Lung (tissue), 12 donors: ENCODE data around the gene RNASE1. TPM values are rescaled to one million over a fixed set of nuclear protein-coding genes. Genes with fewer than 3 reads are reported as not detected.
A peak's percentile ranks its signal among the peaks of the same experiment; 100 is the strongest.

Experiments
- ATAC-seq: fragments of 200-7000 bp; cut with Tn5 transposase; one replicate; pipeline ENCODE4 v1.9.1; 2020; ENCODE audit warnings: moderate number of reproducible peaks; ENCODE audit not compliant: insufficient read depth, low FRiP score
- DNase-seq, 3 donors: peaks; one replicate each; pipeline ENCODE4 v3.0.0-alpha.2; 2013 to 2017
- H3K27ac ChIP-seq, 2 donors: one replicate each; pipeline ENCODE4 v1.5.1; 2013; ENCODE audit warnings: mild to moderate bottlenecking in 2 of 2, moderate library complexity in 2 of 2, control low read depth in 1 of 2, inconsistent platforms in 1 of 2, low read depth in 1 of 2, low read length in 1 of 2
- H3K27me3 ChIP-seq, 3 donors: one replicate each; pipeline ENCODE4 v1.5.1; 2013; ENCODE audit warnings: low read length in 2 of 3; ENCODE audit not compliant: control insufficient read depth in 3 of 3, insufficient read depth in 3 of 3
- H3K36me3 ChIP-seq, 4 donors: one replicate each; pipeline ENCODE4 v1.5.1; 2013; ENCODE audit warnings: low read length in 4 of 4, mild to moderate bottlenecking in 1 of 4, moderate library complexity in 1 of 4; ENCODE audit not compliant: control insufficient read depth in 4 of 4, insufficient read depth in 4 of 4
- H3K4me1 ChIP-seq, 5 donors: one replicate each; pipeline ENCODE4 v1.5.1; 2013; ENCODE audit warnings: low read length in 5 of 5, mild to moderate bottlenecking in 2 of 5, moderate library complexity in 1 of 5; ENCODE audit not compliant: control insufficient read depth in 5 of 5, insufficient read depth in 5 of 5
- H3K4me3 ChIP-seq: one replicate; pipeline ENCODE4 v1.5.1; 2013; ENCODE audit warnings: mild to moderate bottlenecking, control low read depth, moderate library complexity
- H3K9ac ChIP-seq, 2 donors: one replicate each; pipeline ENCODE4 v1.5.1; 2013; ENCODE audit warnings: low read length in 2 of 2, control low read depth in 1 of 2; ENCODE audit not compliant: insufficient read depth in 1 of 2
- H3K9me3 ChIP-seq, 4 donors: one replicate each; pipeline ENCODE4 v1.5.1; 2013; ENCODE audit warnings: low read length in 3 of 4, mild to moderate bottlenecking in 1 of 4, moderate library complexity in 1 of 4; ENCODE audit not compliant: control insufficient read depth in 4 of 4, insufficient read depth in 3 of 4
- CTCF ChIP-seq: IDR thresholded peaks from 2 replicates; pipeline ENCODE4 v1.5.1; 2012; ENCODE audit warnings: mild to moderate bottlenecking; ENCODE audit errors: control extremely low read depth, extremely low read depth
- WGBS, 2 donors: extraction: QIAGEN DNeasy Blood & Tissue Kit; methylation state at CpG; one replicate each; pipeline ENCODE4 v1.1.7; 2013; 5-methylcytosine and 5-hydroxymethylcytosine counted together
- polyA plus RNA-seq, 2 donors: library from polyadenylated mRNA; stranded (reverse); fragments of 200-250 nt; gene quantifications; one replicate each; pipeline ENCODE4 v1.2.1, GENCODE V29; 2013
- total RNA-seq, 2 donors: library from RNA; depleted of rRNA in 1 of 2; stranded (reverse); fragments of >200 nt in 1 of 2; gene quantifications; one replicate each; pipeline ENCODE4 v1.2.1, GENCODE V29; 2014 to 2021
- donor health status: control.
- donor health status: control.
- donor health status: Bipolar disorder and iron deficiency.
- donor health status: healthy.
- donor health status: DM: yes; HTN: yes; CAD: no.

Gene RNASE1
- total and polyA plus RNA-seq, 4 donors = 511 to 1,326 (median 1,000) TPM

- Histone ChIP-seq H3K9ac (peak overlapping the region in 1 of 2 donors; percentile 11), H3K27me3 (no peaks in the 10 kb centered on the region), H3K4me1 (peaks cover 0 to 17% (median 11%) of the 10 kb centered on the region in 5 donors), H3K27ac (peak overlapping the region; percentile 68 to 92), H3K36me3 (no peaks in the 10 kb centered on the region), H3K9me3 (no peaks in the 10 kb centered on the region), H3K4me3 (peak overlapping the region; percentile 55)
- ATAC-seq (peak; percentile 53), DNase-seq (peak in 1 of 3 donors; percentile 47)
- TF ChIP-seq CTCF = no peak
- WGBS, 2 donors = 43 to 69% methylated on average over 9 of the region's 9 CpGs
Observed at GRCh38 chr14:20801726-20802125, 918 bp downstream of the RNASE1 start.

- no peak for TF ChIP-seq CTCF
- H3K4me3 ChIP-seq = no peak overlapping the region
- ATAC-seq = peak; percentile 19
- peak overlapping the region; percentile 78 to 89 for H3K27ac ChIP-seq
- no peak overlapping the region for H3K9ac ChIP-seq
- H3K4me1 ChIP-seq = peaks cover 0 to 17% (median 11%) of the 10 kb centered on the region in 5 donors
- no peaks in the 10 kb centered on the region for H3K36me3 ChIP-seq
- no peaks in the 10 kb centered on the region for H3K9me3 ChIP-seq
- 15 to 21% methylated on average over 9 of the region's 9 CpGs for WGBS, 2 donors
- DNase-seq = peak; percentile 56 to 77 (median 70)
- no peaks in the 10 kb centered on the region for H3K27me3 ChIP-seq
Observed at GRCh38 chr14:20799892-20800544, 2.6 kb downstream of the RNASE1 start.

- no peaks in the 10 kb centered on the region for H3K9me3 ChIP-seq
- H3K27me3 ChIP-seq = no peaks in the 10 kb centered on the region
- TF ChIP-seq CTCF = no peak
- WGBS, 2 donors = 16 to 17% methylated on average over 4 of the region's 4 CpGs
- H3K9ac ChIP-seq = no peak overlapping the region
- H3K4me1 ChIP-seq = peaks cover 0 to 17% (median 11%) of the 10 kb centered on the region in 5 donors
- no peak overlapping the region for H3K4me3 ChIP-seq
- H3K27ac ChIP-seq = peak overlapping the region; percentile 78 to 89
- DNase-seq = peak in 1 of 3 donors; percentile 29
- H3K36me3 ChIP-seq = no peaks in the 10 kb centered on the region
- ATAC-seq = no peak
Observed at GRCh38 chr14:20799456-20799891, 3.2 kb downstream of the RNASE1 start.
